GM18505 (cell line): Measurements from ENCODE around the gene DNM2.
A peak's percentile ranks its signal among the peaks of the same experiment; 100 is the strongest.
"Not testable (repeated sequence)": the region's sequence is repeated elsewhere in the genome, so short reads cannot be mapped to it uniquely, and the experiment has no call there.

Experiments
- ATAC-seq: cut with Tn5 transposase; IDR thresholded peaks from one replicate; pipeline ENCODE4 v1.9.1; 2021; ENCODE audit not compliant: unreplicated experiment
- POLR2A ChIP-seq: IDR thresholded peaks from 4 replicates; pipeline ENCODE4 v1.6.1; 2011; ENCODE audit warnings: borderline replicate concordance; ENCODE audit not compliant: insufficient read depth, insufficient read length; ENCODE audit errors: extremely low read depth

DNM2 gene

GRCh38 chr19:10747271-10747670 is 29.4 kb downstream of the DNM2 start:
- no peak for ATAC-seq
- no peak for TF ChIP-seq POLR2A

GRCh38 chr19:10747674-10748073 is 29.8 kb downstream of the DNM2 start:
- TF ChIP-seq POLR2A, result no peak
- no peak for ATAC-seq

- ATAC-seq, result no peak
Measured at GRCh38 chr19:10748195-10748926, 30.5 kb downstream of the DNM2 start.

GRCh38 chr19:10748927-10749434 is 31.1 kb downstream of the DNM2 start:
- TF ChIP-seq POLR2A, result no peak
- ATAC-seq, result no peak

More at GRCh38 chr19:10748195-10748926, 30.5 kb downstream of the DNM2 start:
- TF ChIP-seq POLR2A, result no peak

GRCh38 chr19:10749435-10750384 is 31.8 kb downstream of the DNM2 start:
- TF ChIP-seq POLR2A, result no peak
- ATAC-seq, result no peak

GRCh38 chr19:10751109-10751953 is 33.5 kb downstream of the DNM2 start:
- TF ChIP-seq POLR2A, result no peak
- ATAC-seq, result no peak

- TF ChIP-seq POLR2A, result no peak
Measured at GRCh38 chr19:10752237-10752912, 34.5 kb downstream of the DNM2 start.

GRCh38 chr19:10752913-10753704 is 35.2 kb downstream of the DNM2 start:
- ATAC-seq, result no peak
- no peak for TF ChIP-seq POLR2A

More at GRCh38 chr19:10752237-10752912, 34.5 kb downstream of the DNM2 start:
- ATAC-seq, result no peak

- ATAC-seq, result no peak
- TF ChIP-seq POLR2A, result no peak
Measured at GRCh38 chr19:10756371-10756770, 38.5 kb downstream of the DNM2 start.

- ATAC-seq, result no peak
- TF ChIP-seq POLR2A, result no peak
Measured at GRCh38 chr19:10756791-10757190, 38.9 kb downstream of the DNM2 start.

- not testable (repeated sequence) for ATAC-seq
Measured at GRCh38 chr19:10758050-10758449, 40.2 kb downstream of the DNM2 start.

GRCh38 chr19:10758978-10759377 is 41.1 kb downstream of the DNM2 start:
- no peak for TF ChIP-seq POLR2A
- no peak for ATAC-seq

- TF ChIP-seq POLR2A, result no peak
- peak; percentile 41 for ATAC-seq
Measured at GRCh38 chr19:10760273-10760944, 42.5 kb downstream of the DNM2 start.
